Stimulated activated CD4-positive, alpha-beta T cell treated with anti-CD3 and anti-CD28 coated beads, Interleukin-1b, Interleukin-23, amount 100 ng/mL, for 48 hours (primary cell): ENCODE data around the gene COL16A1.

ENCODE experiments used
- DNase-seq: peaks from one replicate; pipeline ENCODE4 v3.0.0-alpha.2; 2020

The COL16A1 gene

GRCh38 chr1:31681415-31681814 lies 22.4 kb downstream of the COL16A1 start:
- DNase-seq: no peak

- no peak for DNase-seq
These were observed 24.1 kb downstream of the COL16A1 start for GRCh38 chr1:31679676-31680230.

GRCh38 chr1:31679091-31679490 lies 24.7 kb downstream of the COL16A1 start:
- no peak for DNase-seq

GRCh38 chr1:31678681-31679080 lies 25.1 kb downstream of the COL16A1 start:
- DNase-seq: no peak

GRCh38 chr1:31677949-31678348 lies 25.9 kb downstream of the COL16A1 start:
- no peak for DNase-seq

- no peak for DNase-seq
These were observed 26.4 kb downstream of the COL16A1 start for GRCh38 chr1:31677401-31677800.

GRCh38 chr1:31675756-31676155 lies 28.1 kb downstream of the COL16A1 start:
- DNase-seq: no peak

- no peak for DNase-seq
These were observed 28.7 kb downstream of the COL16A1 start for GRCh38 chr1:31675161-31675560.

GRCh38 chr1:31674626-31675025 lies 29.2 kb downstream of the COL16A1 start:
- no peak for DNase-seq

GRCh38 chr1:31673433-31673832 lies 30.4 kb downstream of the COL16A1 start:
- DNase-seq: no peak

- DNase-seq: no peak
These were observed 30.8 kb downstream of the COL16A1 start for GRCh38 chr1:31672986-31673385.

- DNase-seq: no peak
These were observed 32.1 kb downstream of the COL16A1 start for GRCh38 chr1:31671561-31672201.

- no peak for DNase-seq
These were observed 32.7 kb downstream of the COL16A1 start for GRCh38 chr1:31671147-31671546.

- DNase-seq: no peak
These were observed 33.2 kb downstream of the COL16A1 start for GRCh38 chr1:31670593-31670964.

GRCh38 chr1:31669786-31670592 lies 33.8 kb downstream of the COL16A1 start:
- no peak for DNase-seq

- no peak for DNase-seq
These were observed 34.4 kb downstream of the COL16A1 start for GRCh38 chr1:31669433-31669785.

GRCh38 chr1:31668303-31668883 lies 35.4 kb downstream of the COL16A1 start:
- DNase-seq: no peak

- DNase-seq: no peak
These were observed 36.6 kb downstream of the COL16A1 start for GRCh38 chr1:31667065-31667785.

GRCh38 chr1:31666263-31666963 lies 37.4 kb downstream of the COL16A1 start:
- no peak for DNase-seq

GRCh38 chr1:31665234-31665878 lies 38.5 kb downstream of the COL16A1 start:
- DNase-seq: no peak

- DNase-seq: no peak
These were observed 39.3 kb downstream of the COL16A1 start for GRCh38 chr1:31664528-31664927.
